CD4-positive, alpha-beta T cell treated with Interleukin-15 for 1 hour (primary cell): ENCODE data around the gene SNX9.
A peak's percentile ranks its signal among the peaks of the same experiment; 100 is the strongest.
"Not testable (repeated sequence)": the region's sequence is repeated elsewhere in the genome, so short reads cannot be mapped to it uniquely, and the experiment has no call there.

Experiments
- DNase-seq: peaks from one replicate; pipeline ENCODE4 v3.0.0-alpha.2; 2020

The SNX9 gene

DNA sequence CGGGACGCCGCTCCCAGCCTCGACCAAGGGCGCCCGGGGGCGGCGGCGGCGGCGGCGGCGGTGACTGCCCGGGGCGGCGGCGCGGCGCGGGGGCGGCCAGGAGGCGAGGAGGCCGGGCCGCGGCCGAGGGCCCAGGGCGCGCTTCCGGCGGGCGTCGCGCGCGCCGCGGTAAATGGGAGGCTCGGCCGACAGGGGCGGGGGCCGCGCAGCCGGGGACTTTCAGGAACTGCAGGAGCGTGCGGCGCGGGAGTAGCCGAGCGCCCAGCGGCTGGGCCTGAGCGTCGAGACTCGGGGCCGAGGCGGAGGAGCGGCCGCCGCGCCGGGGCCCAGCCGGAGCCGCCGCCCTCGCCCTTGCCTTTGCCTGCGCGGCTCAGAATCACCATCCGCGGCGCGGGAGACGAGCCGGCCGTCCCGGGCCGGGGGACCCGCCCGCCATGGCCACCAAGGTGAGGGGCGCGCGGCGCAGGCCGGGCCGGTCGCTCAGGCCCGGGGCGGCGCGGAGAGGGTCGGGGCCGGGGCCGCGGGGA, at the start of gene SNX9:
TSS of gene SNX9 (plus strand) at position 246 of the 527 bp plus-strand sequence. CDS start at position 435, 189 bp downstream.
- DNase-seq: peak; percentile 74

DNA sequence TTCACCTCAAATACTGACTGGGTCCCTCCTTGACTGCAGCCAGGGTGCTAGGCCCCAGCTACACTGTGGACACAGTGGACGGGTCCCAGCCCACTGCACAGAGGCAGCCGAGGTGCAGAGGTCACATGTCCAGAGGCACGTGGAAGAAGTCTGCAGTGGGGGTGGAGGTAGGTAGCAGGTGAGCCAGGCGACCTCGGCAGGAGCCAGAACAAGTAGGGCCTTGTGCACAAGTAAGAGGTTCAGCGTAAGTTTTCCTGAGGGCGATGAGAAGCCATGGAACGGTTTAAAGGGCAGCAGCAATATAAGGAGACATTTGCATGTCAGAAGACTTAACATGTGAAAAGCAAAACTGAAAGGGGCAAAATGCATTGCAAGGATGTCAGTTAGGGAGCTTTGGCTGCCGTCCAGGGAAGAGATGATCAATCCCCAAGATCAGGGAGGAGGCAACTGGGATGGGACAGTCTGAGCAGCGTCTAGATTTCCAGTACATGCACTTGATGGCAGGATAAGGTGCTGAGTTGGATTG, 49.7 kb upstream of the SNX9 start:
- no peak for DNase-seq

DNA sequence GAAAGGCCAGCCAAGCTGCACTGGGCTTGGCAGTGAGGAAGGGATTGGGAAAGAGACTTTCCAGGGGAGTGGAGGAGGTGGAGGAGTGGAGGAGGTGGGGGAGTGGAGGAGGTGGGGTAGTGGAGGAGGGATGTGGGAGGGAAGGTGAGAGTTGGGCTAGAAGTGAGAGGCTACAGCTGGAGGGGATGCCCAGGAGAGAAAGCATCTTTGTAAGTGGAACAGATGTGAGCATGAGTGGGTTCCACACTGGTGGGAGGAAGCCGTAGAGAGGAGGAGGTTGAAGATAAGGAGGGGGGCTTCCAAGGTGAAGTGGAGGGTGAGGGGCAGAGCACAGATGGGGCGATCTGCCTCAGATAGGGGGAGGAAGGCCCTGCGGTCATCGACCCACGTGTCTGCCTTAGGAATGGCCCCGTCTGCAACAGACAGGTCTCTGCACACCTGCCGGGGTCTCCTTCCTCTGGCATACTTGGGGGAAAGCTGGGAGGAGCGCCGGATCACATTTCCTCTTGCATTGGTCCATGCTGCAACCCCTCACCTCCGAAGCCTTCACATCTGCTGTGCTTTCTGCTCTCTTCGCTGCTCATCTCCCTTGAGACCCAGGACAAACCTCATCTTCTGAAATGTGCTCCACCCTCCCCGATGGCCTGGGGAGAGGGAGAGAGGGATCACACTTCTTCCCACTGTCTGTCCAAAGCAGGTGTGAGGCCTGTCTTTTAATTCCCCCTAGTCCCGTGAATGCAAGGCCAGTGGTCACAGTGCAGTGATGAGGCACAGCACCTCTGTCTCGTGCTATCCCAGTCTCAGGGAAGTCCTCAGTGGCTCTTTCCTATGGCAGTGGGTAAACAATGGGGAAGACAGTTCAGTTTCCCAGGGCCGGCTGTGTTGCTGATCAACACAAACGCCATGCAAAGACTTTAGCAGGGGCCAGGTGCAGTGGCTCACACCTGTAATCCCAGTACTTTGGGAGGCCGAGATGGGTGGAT, 48.6 kb upstream of the SNX9 start:
- no peak for DNase-seq

DNA sequence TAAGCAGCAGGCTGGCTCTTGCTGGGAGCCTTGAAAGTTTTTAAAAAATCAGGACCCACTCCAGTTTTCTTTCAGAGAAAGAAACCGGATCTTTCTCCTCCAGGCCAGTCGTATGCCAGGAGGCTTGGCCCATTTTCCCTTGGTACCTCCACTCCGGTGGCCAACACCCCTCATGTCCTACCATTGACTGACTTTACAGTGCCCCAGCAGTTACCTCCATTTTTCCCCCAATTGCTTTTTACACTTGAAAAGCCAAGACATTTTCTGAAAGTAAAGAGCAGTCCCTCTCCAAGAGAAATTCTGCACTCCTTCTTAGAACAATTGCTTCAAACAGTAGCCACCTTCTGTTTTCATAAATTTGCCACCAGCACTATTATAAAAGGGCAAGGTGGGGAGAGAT, 47.7 kb upstream of the SNX9 start:
- DNase-seq: no peak

DNA sequence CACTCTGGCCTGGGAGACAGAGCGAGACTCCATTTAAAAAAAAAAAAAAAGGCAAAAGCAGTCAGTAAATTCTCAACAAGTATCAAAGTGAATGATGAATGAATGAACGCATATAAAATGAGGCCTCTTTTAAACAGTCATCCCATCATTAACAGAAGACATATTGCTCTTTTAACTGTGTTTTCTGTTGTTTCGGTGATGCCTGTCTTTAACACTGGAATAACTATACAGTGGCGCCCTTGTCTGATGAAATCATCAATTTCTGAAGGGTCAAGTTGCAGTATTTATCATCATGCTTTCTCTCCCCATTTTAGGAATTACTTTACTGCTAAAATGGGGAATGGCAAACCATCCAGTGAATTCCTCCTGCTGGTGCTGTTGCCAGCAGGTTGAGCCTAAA, 45.7 kb upstream of the SNX9 start:
- DNase-seq: no peak

DNA sequence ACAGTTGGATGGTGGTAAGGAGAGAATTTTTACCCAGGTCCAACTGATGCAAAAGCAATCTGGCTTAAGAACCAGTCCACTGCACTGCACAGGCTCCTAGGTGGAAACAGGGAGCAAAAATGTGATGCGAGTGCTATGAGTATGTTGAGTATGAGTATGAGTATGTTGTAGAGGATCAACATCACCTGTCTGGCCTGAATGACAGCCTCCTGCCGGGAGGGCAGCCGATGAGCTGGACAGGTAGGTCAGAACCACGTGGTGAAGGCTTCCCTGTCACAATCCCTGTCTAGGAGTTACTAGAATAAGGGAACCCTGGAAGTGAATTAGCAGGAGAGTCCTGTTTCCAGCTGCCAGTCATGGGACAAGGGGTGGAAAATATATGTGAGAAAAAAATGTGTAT, 44.3 kb upstream of the SNX9 start:
- no peak for DNase-seq

DNA sequence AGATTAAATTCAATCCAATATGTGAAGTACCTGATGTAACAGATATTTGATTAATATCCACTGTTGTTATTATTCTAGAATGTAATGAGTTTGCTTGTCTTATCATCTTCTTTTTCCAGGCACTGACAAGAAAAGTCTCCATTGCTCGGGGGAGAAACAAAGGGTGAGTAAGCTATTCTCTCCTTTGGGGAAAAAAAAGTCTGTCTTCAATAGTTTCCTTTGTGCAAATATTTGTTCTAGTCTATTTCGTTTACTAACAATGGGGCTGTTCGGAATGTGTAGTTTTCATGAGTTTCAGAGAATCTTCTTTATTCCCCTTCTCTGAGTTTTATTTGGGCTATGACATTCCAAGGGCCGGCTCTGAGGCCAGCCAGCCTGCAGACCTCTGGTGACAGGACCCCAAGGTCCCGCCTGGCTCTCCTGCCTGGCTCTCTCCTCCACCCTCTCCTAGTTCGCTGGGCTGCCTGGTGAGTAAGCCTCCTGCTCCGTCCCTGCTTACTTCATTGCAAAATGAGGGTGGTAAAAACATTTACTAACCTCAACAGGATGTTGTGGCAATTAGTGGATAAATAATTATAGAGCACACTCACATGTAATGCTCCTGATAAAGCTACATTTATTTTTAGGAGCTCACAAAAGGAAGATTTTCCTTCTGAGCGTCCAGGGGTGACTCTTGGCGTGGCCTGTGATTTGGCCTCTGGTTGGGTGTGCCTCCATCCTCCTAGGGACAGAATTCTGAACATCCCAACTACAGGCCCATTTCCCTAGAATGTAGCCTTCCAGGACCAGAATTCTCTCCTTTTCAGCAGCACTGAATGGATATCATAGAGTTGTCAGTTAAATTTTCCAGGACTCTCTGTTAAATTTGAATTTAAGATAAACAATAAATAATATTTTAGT, 43.1 kb upstream of the SNX9 start:
- DNase-seq: no peak

DNA sequence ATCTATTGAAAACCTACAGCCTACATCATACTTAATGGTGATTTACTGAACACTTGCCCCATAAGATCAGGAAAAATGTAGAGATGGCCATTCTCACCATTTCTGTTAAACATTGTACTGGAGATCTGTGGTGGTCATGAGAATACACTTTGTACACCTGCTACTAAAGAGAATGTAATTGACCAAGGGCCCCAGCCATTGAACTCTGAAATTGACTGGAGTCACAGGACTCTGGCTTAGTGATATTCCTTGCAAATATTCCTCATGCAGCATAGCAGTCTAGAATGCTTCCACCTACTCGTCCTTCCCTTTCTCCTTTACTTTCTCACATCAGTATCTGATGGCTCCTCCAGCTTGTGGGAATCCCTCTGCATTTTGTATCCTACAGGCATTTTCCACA, 37.4 kb upstream of the SNX9 start:
- DNase-seq: no peak

DNA sequence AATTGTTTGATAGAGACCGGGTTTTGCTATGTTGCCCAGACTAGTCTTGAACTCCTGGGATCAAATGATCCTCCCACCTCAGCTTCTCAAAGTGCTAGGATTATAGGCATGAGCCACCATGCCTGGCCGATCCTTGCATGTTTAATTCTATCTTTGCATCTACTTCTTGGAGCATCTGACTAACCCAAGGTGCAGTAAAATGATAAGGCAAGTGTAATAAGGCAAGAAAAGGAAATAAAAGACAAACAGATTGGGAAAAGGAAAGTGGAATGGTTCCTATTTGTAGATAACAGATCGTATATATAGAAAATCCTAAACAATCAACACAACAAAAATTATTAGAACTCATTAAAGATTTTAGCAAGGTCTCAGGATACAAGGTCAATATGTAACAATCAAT, 36.8 kb upstream of the SNX9 start:
- no peak for DNase-seq

DNA sequence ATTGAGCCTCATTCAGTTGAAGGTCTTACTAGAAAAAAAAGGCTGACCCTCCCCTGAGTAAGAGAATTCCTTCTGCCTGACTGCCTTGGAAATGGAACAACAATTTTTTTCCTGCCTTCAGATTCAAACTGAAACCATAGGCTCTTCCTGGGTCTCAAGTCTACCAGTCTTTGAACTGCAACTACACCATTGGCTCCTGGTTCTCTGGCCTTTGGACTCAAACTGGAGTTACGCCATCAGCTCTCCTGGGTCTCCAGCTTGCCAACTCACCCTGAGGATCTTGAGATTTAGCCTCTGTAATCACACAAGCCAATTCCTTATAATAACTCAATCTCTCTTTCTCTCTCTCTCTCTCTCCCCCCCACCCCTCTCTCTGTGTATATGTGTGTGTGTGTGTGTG, 36.0 kb upstream of the SNX9 start:
- DNase-seq: no peak

DNA sequence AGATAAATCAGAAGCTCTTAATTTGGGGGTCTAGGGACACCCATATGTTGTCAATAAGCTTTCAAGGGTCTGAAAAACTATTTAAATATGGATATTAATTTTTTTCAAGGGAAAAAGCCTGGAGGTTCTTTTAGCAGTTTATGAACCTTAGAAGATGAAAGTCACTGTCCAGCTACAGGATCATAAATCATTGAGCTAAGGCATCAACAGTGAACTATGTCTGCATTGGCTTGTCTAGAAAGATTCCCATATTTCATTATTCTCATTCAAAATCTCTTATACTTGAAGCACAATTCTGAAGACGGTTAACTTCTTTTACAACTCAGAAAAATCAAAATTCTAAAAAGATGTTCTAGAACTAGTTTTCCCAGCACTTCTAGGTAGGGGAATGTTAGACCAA, 34.9 kb upstream of the SNX9 start:
- no peak for DNase-seq

DNA sequence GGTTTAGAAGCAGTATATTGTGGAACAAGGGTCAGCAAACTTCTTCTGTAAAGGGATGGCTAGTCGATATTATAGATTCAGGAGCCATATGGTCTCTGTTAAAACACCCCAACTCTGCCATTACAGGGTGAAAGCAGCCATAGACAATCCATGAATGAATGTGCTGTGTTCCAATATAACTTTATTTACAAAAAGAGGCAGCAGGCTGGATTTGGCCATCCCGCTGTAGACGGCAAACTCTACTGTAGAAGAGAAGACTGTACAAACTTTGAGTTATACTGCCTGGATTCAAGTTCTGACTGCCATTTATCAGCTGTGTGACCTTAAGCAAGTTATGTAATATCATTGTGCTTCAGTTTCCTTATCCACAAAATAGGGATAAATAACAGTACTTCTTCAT, 33.7 kb upstream of the SNX9 start:
- no peak for DNase-seq

DNA sequence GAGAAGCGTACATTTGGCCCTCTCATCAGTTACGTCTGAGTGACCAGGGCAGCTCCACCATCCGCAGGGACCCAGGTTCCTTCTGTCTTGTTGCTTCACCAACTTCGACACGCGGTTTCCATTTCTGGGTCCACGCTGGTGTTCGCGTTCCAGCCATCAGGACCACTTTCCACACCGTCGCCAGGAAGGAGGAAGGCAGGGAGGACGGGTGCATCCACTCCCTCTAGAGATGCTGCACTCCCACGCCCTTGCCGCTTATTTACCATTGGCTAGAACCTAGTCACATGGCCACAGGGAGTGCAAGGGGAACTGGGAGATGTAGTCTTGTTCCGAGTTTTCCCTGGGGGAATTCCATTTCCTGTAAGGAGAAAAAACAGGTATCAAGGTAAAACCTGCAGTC, 33.2 kb upstream of the SNX9 start:
- DNase-seq: no peak

DNA sequence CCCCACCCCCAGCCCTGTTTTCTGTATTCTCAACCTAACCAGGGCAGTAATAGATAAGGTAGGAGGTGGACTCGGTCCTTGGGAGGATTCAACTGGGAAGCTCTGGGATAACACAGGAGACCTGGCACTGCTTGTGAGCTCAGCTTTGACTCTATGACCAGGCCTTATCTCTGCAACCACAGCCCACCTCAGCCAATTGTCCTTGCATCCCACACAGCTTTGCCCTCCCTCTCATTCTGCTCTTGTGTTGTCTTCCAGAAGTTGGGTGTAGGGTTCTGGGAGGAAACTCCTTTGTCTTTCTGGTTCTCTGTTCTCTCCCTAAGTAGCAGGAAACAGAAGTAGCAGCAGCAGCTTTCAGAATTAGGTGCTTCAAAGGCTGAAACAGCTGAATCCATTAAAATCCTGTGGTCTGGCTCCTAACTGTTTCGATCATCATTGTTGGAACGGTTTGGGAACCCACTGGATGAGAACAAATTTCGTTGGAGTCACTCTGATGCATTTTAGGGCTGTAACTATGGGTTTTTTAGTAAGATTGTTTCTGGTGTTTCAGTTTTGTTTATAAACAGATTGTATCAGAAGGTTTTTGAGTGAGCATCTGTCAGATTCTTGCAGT, 32.4 kb upstream of the SNX9 start:
- DNase-seq: no peak

DNA sequence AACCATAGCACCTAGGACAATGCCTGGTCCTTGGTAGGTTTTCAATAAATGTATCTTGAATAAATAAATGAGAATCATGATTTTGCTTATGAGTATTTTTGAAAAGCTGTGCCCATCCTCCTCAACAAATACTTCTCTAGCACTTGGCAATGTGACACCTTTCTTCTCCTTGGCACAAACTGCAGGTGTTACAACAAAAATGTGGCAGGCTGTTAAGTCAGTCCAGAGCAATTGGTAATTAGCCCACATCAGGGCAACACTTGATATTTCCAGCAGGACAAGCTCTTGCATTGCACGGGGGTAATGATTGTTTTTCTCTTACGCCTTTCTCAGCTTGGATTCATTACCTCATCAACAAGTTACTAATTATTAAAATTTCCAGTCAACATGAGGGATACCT, 31.6 kb upstream of the SNX9 start:
- DNase-seq: no peak

DNA sequence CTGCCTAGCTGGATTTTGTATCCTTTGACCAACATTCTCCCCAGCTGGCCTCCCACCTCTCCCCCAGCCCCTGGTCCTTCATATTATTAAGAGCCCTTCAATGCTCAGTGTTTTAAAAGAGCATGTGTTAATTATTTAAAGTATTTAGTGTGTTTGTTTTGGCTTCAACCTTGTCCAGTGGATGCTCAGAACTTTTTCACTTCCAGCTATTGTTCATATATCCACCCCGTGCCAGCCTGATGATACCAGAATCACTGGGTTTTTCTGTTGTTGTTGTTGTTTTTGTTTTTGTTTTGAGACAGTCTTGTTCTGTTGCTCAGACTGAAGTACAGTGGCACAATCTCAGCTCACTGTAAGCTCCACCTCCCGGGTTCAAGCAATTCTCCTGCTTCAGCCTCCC, 30.4 kb upstream of the SNX9 start:
- DNase-seq: no peak

DNA sequence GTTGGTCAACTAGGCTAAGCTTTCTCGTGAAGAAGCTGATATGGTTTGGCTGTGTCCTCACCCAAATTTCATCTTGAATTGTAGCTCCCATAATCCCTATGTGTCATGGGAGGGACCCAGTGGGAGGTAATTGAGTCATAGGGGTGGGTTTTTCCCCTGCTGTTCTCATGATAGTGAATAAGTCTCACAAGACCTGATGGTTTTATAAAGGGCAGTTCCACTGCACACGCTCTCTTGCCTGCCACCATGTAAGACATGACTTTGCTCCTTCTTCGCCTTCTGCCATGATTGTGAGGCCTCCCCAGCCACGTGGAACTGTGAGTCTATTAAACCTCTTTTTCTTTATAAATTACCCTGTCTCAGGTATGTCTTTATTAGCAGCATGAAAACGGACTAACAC, 29.0 kb upstream of the SNX9 start:
- not testable (repeated sequence) for DNase-seq

DNA sequence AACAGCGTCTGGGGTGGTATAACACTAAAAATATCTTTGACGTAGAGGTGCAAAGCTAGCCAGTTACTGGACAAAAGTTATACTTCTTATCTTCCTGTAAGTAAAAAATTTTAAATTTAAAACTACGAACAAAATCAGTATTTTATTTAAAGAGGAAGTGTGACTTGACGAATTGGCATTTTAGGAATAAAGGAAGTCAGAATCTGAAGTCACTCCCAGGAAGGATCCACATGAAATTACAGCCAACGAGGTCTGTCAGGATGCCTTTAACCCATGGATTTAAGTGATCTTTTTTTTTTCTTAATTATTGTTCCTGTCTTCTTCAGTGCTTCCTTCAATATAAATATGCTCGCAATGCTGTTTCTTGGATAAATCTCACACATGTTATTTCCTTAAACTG, 27.2 kb upstream of the SNX9 start:
- no peak for DNase-seq

DNA sequence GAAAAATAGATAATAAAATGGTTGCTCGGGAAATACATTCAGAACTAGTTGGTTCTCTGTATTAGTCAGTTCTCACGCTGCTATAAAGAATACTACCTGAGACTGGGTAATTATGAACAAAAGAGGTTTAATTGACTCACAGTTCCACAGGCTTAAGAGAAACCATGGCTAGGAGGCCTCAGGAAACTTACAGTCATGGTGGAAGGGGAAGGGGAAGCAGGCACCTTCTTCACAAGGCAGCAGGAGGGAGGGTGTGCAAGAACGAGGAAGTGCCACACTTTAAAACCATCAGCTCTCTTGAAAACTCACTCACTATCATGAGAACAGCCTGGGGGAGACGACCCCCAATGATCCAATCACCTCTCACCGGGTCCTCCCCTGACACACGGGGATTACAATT, 24.2 kb upstream of the SNX9 start:
- DNase-seq: no peak

DNA sequence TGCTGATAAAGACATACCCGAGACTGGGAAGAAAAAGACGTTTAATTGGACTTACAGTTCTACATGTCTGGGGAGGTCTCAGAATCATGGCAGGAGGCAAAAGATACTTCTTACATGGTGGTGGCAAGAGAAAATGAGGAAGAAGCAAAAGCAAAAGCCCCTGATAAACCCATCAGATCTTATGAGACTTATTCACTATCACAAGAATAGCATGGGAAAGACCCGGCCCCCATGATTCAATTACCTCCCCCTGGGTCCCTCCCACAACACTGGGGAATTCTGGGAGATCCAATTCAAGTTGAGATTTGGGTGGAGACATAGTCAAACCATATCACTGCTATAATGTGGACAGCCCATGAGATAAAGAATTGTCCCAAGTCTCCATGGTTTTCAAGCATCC, 23.5 kb upstream of the SNX9 start:
- not testable (repeated sequence) for DNase-seq

DNA sequence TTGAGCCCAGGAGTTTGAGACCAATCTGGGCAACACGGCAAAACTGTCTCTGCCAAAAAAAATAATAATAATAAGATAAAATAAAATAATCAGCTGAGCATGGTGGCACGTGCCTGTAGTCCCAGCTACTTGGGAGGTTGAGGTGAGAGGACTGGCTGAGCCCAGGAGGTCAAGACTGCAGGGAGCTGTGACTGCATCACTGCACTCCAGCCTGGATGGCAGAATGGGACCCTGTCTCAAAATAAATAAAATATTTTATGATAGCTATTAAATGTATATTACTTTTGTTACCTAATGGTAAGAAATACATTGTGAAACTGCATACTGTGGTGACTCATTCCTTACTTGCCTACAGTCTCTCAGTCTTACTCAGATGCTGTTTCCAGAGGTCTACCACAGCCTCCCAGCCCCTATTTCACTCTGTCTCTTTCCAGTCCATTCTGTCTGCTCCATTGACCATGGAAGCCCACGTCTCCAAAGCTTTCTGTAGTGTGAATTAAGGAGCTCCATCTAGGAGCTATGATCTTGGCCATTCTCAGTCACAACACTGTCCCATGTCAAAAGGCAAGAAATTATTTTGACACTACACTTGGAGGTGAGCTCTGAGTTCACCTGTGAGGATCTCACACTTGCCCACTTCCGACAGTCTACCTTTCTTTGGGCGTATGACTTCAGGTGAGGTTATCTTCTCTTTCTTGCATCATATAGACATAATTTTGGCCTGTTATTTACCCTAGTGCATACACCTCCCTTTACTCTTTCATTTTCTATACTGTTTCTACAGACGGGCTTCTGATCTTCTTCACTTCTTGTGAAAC, 22.4 kb upstream of the SNX9 start:
- no peak for DNase-seq
